Nasal cavity respiratory epithelium epithelial cell of viscerocranial mucosa (primary cell): ENCODE data around the gene RNF114. TPM values are rescaled to one million over a fixed set of nuclear protein-coding genes. Genes with fewer than 3 reads are reported as not detected.

Experiments used
- total RNA-seq: library from RNA; depleted of rRNA; stranded (reverse); fragments of >200 nt; gene quantifications from 2 replicates; pipeline ENCODE4 v1.2.3, GENCODE V29; 2014

Gene RNF114, protein sequence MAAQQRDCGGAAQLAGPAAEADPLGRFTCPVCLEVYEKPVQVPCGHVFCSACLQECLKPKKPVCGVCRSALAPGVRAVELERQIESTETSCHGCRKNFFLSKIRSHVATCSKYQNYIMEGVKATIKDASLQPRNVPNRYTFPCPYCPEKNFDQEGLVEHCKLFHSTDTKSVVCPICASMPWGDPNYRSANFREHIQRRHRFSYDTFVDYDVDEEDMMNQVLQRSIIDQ
- total RNA-seq: 34.5 and 51.9 TPM in 2 replicates

GRCh38 chr20:49936153-49937026 is at the start of gene RNF114:
Gene RNF114, plus strand, starts transcription at chr20:49936397. Its CDS starts 16 bp downstream, at chr20:49936413.

GRCh38 chr20:49915380-49916145 is 20.6 kb upstream of the RNF114 start, which contains the start of gene SPATA2:
Gene SPATA2, minus strand, starts transcription at chr20:49915529. Its CDS starts 7,039 bp downstream, at chr20:49908490.

DNA sequence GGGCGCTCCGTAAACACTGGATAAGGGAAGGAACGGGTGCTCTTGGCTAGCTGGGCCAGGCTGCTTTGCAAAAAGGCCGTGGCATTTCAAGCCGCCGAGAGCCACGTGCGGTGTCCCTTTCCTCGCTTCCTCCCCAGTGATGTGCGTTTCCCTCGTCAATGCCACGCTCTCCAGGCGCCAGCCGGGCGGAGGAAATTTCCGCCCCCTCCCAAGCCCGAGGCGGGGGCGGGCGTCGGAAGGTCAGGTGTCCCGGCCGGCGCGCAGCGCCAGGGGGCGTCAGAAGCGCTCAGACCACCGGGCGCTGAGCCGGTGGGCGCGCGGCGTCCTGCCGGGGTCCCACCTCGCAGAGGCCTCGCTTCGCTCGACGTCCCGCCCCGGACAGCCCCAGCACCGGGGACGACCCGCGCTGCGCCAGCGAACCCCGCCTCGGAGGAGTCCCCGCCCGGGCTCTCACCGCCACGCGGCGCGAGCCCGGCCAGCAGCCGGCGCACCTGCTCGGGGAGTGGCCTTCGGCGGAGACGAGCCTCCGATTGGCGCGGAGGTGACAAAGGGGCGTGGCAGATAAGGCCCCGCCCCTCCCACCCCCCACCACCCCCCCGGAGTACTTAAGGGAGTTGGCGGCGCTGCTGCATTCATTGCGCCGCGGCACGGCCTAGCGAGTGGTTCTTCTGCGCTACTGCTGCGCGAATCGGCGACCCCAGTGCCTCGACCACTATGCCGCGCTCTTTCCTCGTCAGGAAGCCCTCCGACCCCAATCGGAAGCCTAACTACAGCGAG is 46.3 kb downstream of the RNF114 start, which contains the start of gene SNAI1:
Gene SNAI1 (plus strand): TSS at position 635 of the 777 bp plus-strand sequence. CDS start 80 bp downstream, at position 715.

Other genes with a start within 250 kb of the RNF114 start
- 12.6 and 45.3 TPM in 2 replicates for gene B4GALT5, start 222.5 kb upstream of the RNF114 start, total RNA-seq
- 2.7 and 6.5 TPM in 2 replicates for gene SLC9A8, start 123.6 kb upstream of the RNF114 start, total RNA-seq
- 1.7 and 4.4 TPM in 2 replicates for gene SPATA2, start 20.9 kb upstream of the RNF114 start, total RNA-seq
- gene SNAI1, start 46.6 kb downstream of the RNF114 start, total RNA-seq: 0.07 TPM in 1 of 2 replicates, not detected in the other
- 27.3 and 47.8 TPM in 2 replicates for gene UBE2V1, start 176.8 kb downstream of the RNF114 start, total RNA-seq
- gene PEDS1, start 217.3 kb downstream of the RNF114 start, total RNA-seq: 14.7 and 43.1 TPM in 2 replicates